Choroid plexus epithelial cell (primary cell): ENCODE measurements around the gene ZFYVE28.
A peak's percentile ranks its signal among the peaks of the same experiment; 100 is the strongest.

Source experiments
- DNase-seq: peaks from one replicate; pipeline ENCODE4 v3.0.0-alpha.2; 2010; ENCODE audit warnings: low read depth
- H3K4me3 ChIP-seq: 2 replicates; pipeline ENCODE4 v1.5.1; 2011; ENCODE audit warnings: low read depth, mild to moderate bottlenecking, control low read depth, low read length, moderate library complexity
- CTCF ChIP-seq: conservative IDR thresholded peaks from 2 replicates; pipeline ENCODE4 v1.5.1; 2011; ENCODE audit warnings: low read depth, mild to moderate bottlenecking, control low read depth, inconsistent platforms, low read length, moderate library complexity

Gene ZFYVE28

GRCh38 chr4:2412885-2413716 is 5.3 kb downstream of the ZFYVE28 start:
- no peak overlapping the region for H3K4me3 ChIP-seq
- TF ChIP-seq CTCF = peak; percentile 51
- peak; percentile 93 for DNase-seq

GRCh38 chr4:2412534-2412884 is 5.9 kb downstream of the ZFYVE28 start:
- TF ChIP-seq CTCF = no peak
- no peak overlapping the region for H3K4me3 ChIP-seq
- no peak for DNase-seq

- no peak for DNase-seq
- TF ChIP-seq CTCF = no peak
- H3K4me3 ChIP-seq = no peak overlapping the region
Observed at GRCh38 chr4:2411786-2412510, 6.5 kb downstream of the ZFYVE28 start.

DNA sequence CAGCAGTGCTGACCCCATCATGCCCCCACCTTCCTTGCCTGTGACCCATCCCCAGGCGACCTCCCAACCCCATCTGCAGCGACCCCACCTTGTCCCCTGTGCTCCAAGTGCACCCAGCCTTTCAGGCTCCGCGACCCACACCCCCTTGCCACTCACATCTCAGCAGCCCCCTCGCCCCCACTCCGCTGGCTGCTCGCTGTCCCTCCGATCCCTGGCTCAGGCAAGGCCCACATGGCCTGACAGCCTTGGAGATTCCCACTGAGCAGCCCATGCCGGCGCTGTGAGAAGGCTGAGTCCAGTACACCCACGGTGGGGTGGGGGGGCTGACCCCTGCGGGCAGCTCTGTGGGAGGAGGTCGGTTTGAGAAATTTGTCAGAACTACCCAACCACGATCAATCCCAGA is 9.1 kb downstream of the ZFYVE28 start:
- no peak for DNase-seq
- no peak overlapping the region for H3K4me3 ChIP-seq
- no peak for TF ChIP-seq CTCF

DNA sequence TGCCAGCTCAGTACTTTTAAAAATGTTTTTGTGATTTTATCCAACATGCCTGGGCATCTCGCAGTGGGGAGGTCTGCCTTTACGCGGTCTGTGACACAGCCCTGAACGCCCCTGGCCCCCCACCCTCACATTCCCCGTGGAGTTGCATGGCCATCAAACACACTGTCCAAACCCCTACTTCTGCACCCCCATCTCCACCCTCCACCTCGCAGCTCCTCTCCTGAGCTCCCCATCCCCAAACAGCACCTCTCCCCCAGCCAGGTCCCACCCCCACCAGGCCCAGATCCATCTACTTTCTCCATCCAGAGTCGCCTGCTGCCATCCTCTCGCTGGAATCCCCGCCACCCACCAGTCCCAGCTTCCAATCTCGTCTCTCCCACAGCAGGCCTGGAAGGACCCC is 9.5 kb downstream of the ZFYVE28 start:
- no peak for DNase-seq
- no peak for TF ChIP-seq CTCF
- no peak overlapping the region for H3K4me3 ChIP-seq

GRCh38 chr4:2408401-2408958 is 10.0 kb downstream of the ZFYVE28 start:
- no peak for TF ChIP-seq CTCF
- no peak overlapping the region for H3K4me3 ChIP-seq
- DNase-seq = no peak
